Omental fat pad (tissue), 4 donors: ENCODE measurements around the gene MAG. TPM values are rescaled to one million over a fixed set of nuclear protein-coding genes. Genes with fewer than 3 reads are reported as not detected.

Experiments
- ATAC-seq: fragments of 150-250 bp; one replicate; pipeline ENCODE4 v1.9.1; 2016; ENCODE audit warnings: mild to moderate bottlenecking, moderate library complexity; ENCODE audit not compliant: low FRiP score
- DNase-seq: peaks from one replicate; pipeline ENCODE4 v3.0.0-alpha.2; 2019; ENCODE audit warnings: low spot score
- CTCF ChIP-seq, 3 donors: fragments of 450-650 bp; IDR thresholded peaks; one replicate each; pipeline ENCODE4 v1.5.1; 2016 to 2017; ENCODE audit warnings: antibody characterized with exemption in 3 of 3, mild to moderate bottlenecking in 3 of 3, moderate library complexity in 2 of 3
- total RNA-seq, 4 donors: library from RNA; depleted of rRNA; stranded (reverse); fragments of >200 nt; gene quantifications; one replicate each; pipeline ENCODE4 v1.1.0, GENCODE V29; 2016

Gene MAG
- total RNA-seq, 4 donors from 2014 or later: not detected

- ATAC-seq: no peak
- TF ChIP-seq CTCF (IDR thresholded peaks at IDR 0.05): no peak
- DNase-seq: no peak
These were observed 49.0 kb downstream of the MAG start for GRCh38 chr19:35341006-35341405.

GRCh38 chr19:35341565-35342225 lies 49.7 kb downstream of the MAG start:
- no peak for ATAC-seq
- no peak for DNase-seq
- TF ChIP-seq CTCF (IDR thresholded peaks at IDR 0.05): no peak

GRCh38 chr19:35342430-35342829 lies 50.5 kb downstream of the MAG start:
- no peak for ATAC-seq
- TF ChIP-seq CTCF (IDR thresholded peaks at IDR 0.05): no peak
- no peak for DNase-seq

- DNase-seq: peak; percentile 5
- no peak for TF ChIP-seq CTCF (IDR thresholded peaks at IDR 0.05)
- no peak for ATAC-seq
These were observed 52.6 kb downstream of the MAG start for GRCh38 chr19:35344511-35345031.

- ATAC-seq: no peak
- TF ChIP-seq CTCF (IDR thresholded peaks at IDR 0.05): no peak
- peak; percentile 13 for DNase-seq
These were observed 53.7 kb downstream of the MAG start for GRCh38 chr19:35345671-35346111.

GRCh38 chr19:35346193-35347052 lies 54.5 kb downstream of the MAG start:
- ATAC-seq (no peak), DNase-seq (peak; percentile 24)
- TF ChIP-seq CTCF (IDR thresholded peaks at IDR 0.05): no peak
